ENCODE data around the gene C14orf119. TPM values are rescaled to one million over a fixed set of nuclear protein-coding genes. Genes with fewer than 3 reads are reported as not detected.

The C14orf119 gene
- total and polyA plus RNA-seq, 9 of the 15 experiments (the other 6 are each of a cell fraction or from before 2014, with no cell fraction given): 36.7 to 251 (median 51.8) TPM

GRCh38 chr14:23112359-23113178 lies 17.3 kb downstream of the C14orf119 start (continued):
- no peak for TF ChIP-seq DEAF1 (CRISPR knock-in tag; IDR thresholded peaks at IDR 0.05)
- TF ChIP-seq ZNF398 (CRISPR knock-in tag; IDR thresholded peaks at IDR 0.05): no peak
- TF ChIP-seq THRA (IDR thresholded peaks at IDR 0.05): no peak
- peak; percentile 89 for TF ChIP-seq ATF3 (IDR thresholded peaks at IDR 0.05)
- TF ChIP-seq ATF3 (CRISPR knock-in tag; conservative IDR thresholded peaks at IDR 0.05): peak; percentile 89
- no peak for TF ChIP-seq ILK (tag; IDR thresholded peaks at IDR 0.05; ENCODE audit: borderline replicate concordance, low read depth)
- TF ChIP-seq MAFF (IDR thresholded peaks at IDR 0.05; ENCODE audit: low read length): peak; percentile 8; the same call in 1 of the 2 replicates
- TF ChIP-seq PYGO2 (tag; IDR thresholded peaks at IDR 0.05): peak; percentile 70
- no peak for TF ChIP-seq RBM15 (IDR thresholded peaks at IDR 0.05; ENCODE audit: insufficient read depth, low read length)
- TF ChIP-seq ZNF408 (CRISPR knock-in tag; IDR thresholded peaks at IDR 0.05; ENCODE audit: low read depth): no peak
- TF ChIP-seq CHD4 (IDR thresholded peaks at IDR 0.05; ENCODE audit: insufficient read depth, insufficient replicate concordance, low read depth, low read length, poor library complexity, severe bottlenecking): no peak
- no peak for TF ChIP-seq NR2C2 (CRISPR knock-in tag; IDR thresholded peaks at IDR 0.05)
- peak; percentile 39; the same call in 1 of the 2 replicates for TF ChIP-seq NR2C2 (tag; IDR thresholded peaks at IDR 0.05)
- TF ChIP-seq ETS2 (tag; IDR thresholded peaks at IDR 0.05; ENCODE audit: borderline replicate concordance, poor library complexity, severe bottlenecking): no peak

All from K562 (cell line).